GM10266 (cell line): ENCODE results near the gene ANKRD13B.
A peak's percentile ranks its signal among the peaks of the same experiment; 100 is the strongest.

ENCODE experiments used
- DNase-seq: peaks from one replicate; pipeline ENCODE4 v3.0.0; 2012; ENCODE audit errors: extremely low spot score
- CTCF ChIP-seq: IDR thresholded peaks from 2 replicates; pipeline ENCODE4 v1.5.1; 2012; ENCODE audit warnings: mild to moderate bottlenecking, low read depth; ENCODE audit not compliant: control insufficient read depth, insufficient read depth; ENCODE audit errors: missing control alignments

The ANKRD13B gene

GRCh38 chr17:29618272-29619065 lies 25.5 kb downstream of the ANKRD13B start:
- DNase-seq, result no peak
- no peak for TF ChIP-seq CTCF

GRCh38 chr17:29619251-29619650 lies 26.3 kb downstream of the ANKRD13B start:
- peak; percentile 29 for TF ChIP-seq CTCF
- no peak for DNase-seq

- DNase-seq, result no peak
- no peak for TF ChIP-seq CTCF
These were observed 27.3 kb downstream of the ANKRD13B start for GRCh38 chr17:29620271-29620670.

GRCh38 chr17:29620779-29621500 lies 28.0 kb downstream of the ANKRD13B start:
- no peak for TF ChIP-seq CTCF
- DNase-seq, result no peak

- DNase-seq, result no peak
- TF ChIP-seq CTCF, result no peak
These were observed 28.8 kb downstream of the ANKRD13B start for GRCh38 chr17:29621751-29622194.

- no peak for TF ChIP-seq CTCF
- DNase-seq, result peak; percentile 83
These were observed 29.7 kb downstream of the ANKRD13B start, which contains the start of gene CORO6 for GRCh38 chr17:29622337-29623282. Gene CORO6 (minus strand): TSS chr17:29622912. CDS start chr17:29621421, 1,491 bp downstream.

- DNase-seq, result no peak
- TF ChIP-seq CTCF, result no peak
These were observed 30.3 kb downstream of the ANKRD13B start for GRCh38 chr17:29623283-29623647.
